BLaER1 treated with 17β-estradiol and CSF1 and Interleukin-3, amounts not matched to agents 10 nM and 100 nM (cell line): ENCODE results near the gene MGAT5.

Source experiments
- H3K27ac ChIP-seq, 11 experiments: shearing (Covaris generic); formaldehyde crosslinking; 2 replicates each; pipeline ENCODE4 v1.8.1; 2022
- H3K27me3 ChIP-seq, 11 experiments: shearing (Covaris generic); formaldehyde crosslinking; 2 replicates each; pipeline ENCODE4 v1.8.1; 2022
- H3K36me3 ChIP-seq, 11 experiments: shearing (Covaris generic); formaldehyde crosslinking; 2 replicates each; pipeline ENCODE4 v1.8.1; 2022
- H3K4me1 ChIP-seq, 10 experiments: shearing (Covaris generic); formaldehyde crosslinking; 2 replicates each; pipeline ENCODE4 v1.8.1; 2022
- H3K4me2 ChIP-seq, 11 experiments: shearing (Covaris generic); formaldehyde crosslinking; 2 replicates each; pipeline ENCODE4 v1.8.1; 2022
- H3K4me3 ChIP-seq, 10 experiments: shearing (Covaris generic); formaldehyde crosslinking; 2 replicates each; pipeline ENCODE4 v1.8.1; 2022
- H3K9ac ChIP-seq, 11 experiments: shearing (Covaris generic); formaldehyde crosslinking; 2 replicates each; pipeline ENCODE4 v1.8.1; 2022
- H3K9me3 ChIP-seq, 11 experiments: shearing (Covaris generic); formaldehyde crosslinking; replicated peaks in 1 of 11; 2 replicates each; pipeline ENCODE4 v1.8.1; 2022
- H4K20me1 ChIP-seq, 11 experiments: shearing (Covaris generic); formaldehyde crosslinking; 2 replicates each; pipeline ENCODE4 v1.8.1; 2022
- Cebpa-rat ChIP-seq, 11 experiments: shearing (Covaris generic); IDR thresholded peaks; 2 replicates each; pipeline ENCODE4 v1.8.1; 2022

Gene MGAT5

GRCh38 chr2:134397146-134397896, 143.4 kb downstream of the MGAT5 start:
- Histone ChIP-seq H3K4me1 (peaks cover 19 to 62% (median 45%) of the 10 kb centered on the region in 10 experiments), H3K27ac (no peak overlapping the region)

GRCh38 chr2:134398300-134398699, 144.4 kb downstream of the MGAT5 start:
- H3K4me2 ChIP-seq: no peak overlapping the region
- no peak overlapping the region for H3K27ac ChIP-seq
- peaks cover 0 to 36% (median 0%) of the 10 kb centered on the region in 11 experiments; a peak in 5 of 22 replicates for H4K20me1 ChIP-seq

More at GRCh38 chr2:134397146-134397896, 143.4 kb downstream of the MGAT5 start:
- Histone ChIP-seq H3K4me2 (no peak overlapping the region), H3K36me3 (peaks cover 31 to 96% (median 73%) of the 10 kb centered on the region in 11 experiments; a peak in 21 of 22 replicates), H3K27me3 (no peaks in the 10 kb centered on the region), H4K20me1 (peaks cover 0 to 42% (median 4%) of the 10 kb centered on the region in 11 experiments; a peak in 6 of 22 replicates), H3K9me3 (no peaks in the 10 kb centered on the region), H3K4me3 (no peak overlapping the region), H3K9ac (no peak overlapping the region)
- no peak for TF ChIP-seq Cebpa-rat (IDR thresholded peaks at IDR 0.05)

GRCh38 chr2:134399096-134399495, 145.2 kb downstream of the MGAT5 start:
- no peak overlapping the region for H3K9ac ChIP-seq
- no peaks in the 10 kb centered on the region for H3K27me3 ChIP-seq
- H3K4me2 ChIP-seq: peak overlapping the region in 7 of 11 experiments; percentile 3 to 82 (median 78); a peak in 9 of 22 replicates
- no peaks in the 10 kb centered on the region for H3K9me3 ChIP-seq
- H4K20me1 ChIP-seq: peaks cover 0 to 41% (median 0%) of the 10 kb centered on the region in 11 experiments; a peak in 5 of 22 replicates
- H3K4me3 ChIP-seq: no peak overlapping the region
- TF ChIP-seq Cebpa-rat (IDR thresholded peaks at IDR 0.05): no peak
- H3K4me1 ChIP-seq: peaks cover 19 to 64% (median 50%) of the 10 kb centered on the region in 10 experiments
- H3K36me3 ChIP-seq: peaks cover 34 to 96% (median 76%) of the 10 kb centered on the region in 11 experiments
- H3K27ac ChIP-seq: no peak overlapping the region

More at GRCh38 chr2:134398300-134398699, 144.4 kb downstream of the MGAT5 start:
- Histone ChIP-seq H3K36me3 (peaks cover 30 to 96% (median 76%) of the 10 kb centered on the region in 11 experiments), H3K4me3 (no peak overlapping the region), H3K9ac (no peak overlapping the region), H3K9me3 (no peaks in the 10 kb centered on the region), H3K4me1 (peaks cover 19 to 68% (median 50%) of the 10 kb centered on the region in 10 experiments), H3K27me3 (no peaks in the 10 kb centered on the region)
- no peak for TF ChIP-seq Cebpa-rat (IDR thresholded peaks at IDR 0.05)

GRCh38 chr2:134401081-134401497, 147.2 kb downstream of the MGAT5 start:
- Histone ChIP-seq H3K4me1 (peaks cover 19 to 76% (median 66%) of the 10 kb centered on the region in 10 experiments), H4K20me1 (peaks cover 0 to 49% (median 1%) of the 10 kb centered on the region in 11 experiments; a peak in 7 of 22 replicates), H3K9ac (peak overlapping the region in 1 of 11 experiments; percentile 16; a peak in 1 of 22 replicates), H3K27me3 (no peaks in the 10 kb centered on the region), H3K4me2 (peak overlapping the region; percentile 24 to 82 (median 76)), H3K36me3 (peaks cover 50 to 96% (median 81%) of the 10 kb centered on the region in 11 experiments), H3K9me3 (no peaks in the 10 kb centered on the region), H3K4me3 (no peak overlapping the region), H3K27ac (peak overlapping the region in 8 of 11 experiments; percentile 15 to 57 (median 42); a peak in 12 of 22 replicates)
- TF ChIP-seq Cebpa-rat (IDR thresholded peaks at IDR 0.05): no peak

- Histone ChIP-seq H3K9ac (0 out of 22 replicates have a peak overlapping the region, but pooled peaks of 1 of the 11 experiments have one; percentile 13), H3K4me2 (peak overlapping the region; percentile 24 to 82 (median 76); a peak in 21 of 22 replicates), H3K9me3 (no peaks in the 10 kb centered on the region), H4K20me1 (peaks cover 0 to 51% (median 8%) of the 10 kb centered on the region in 11 experiments; a peak in 7 of 22 replicates), H3K4me1 (peaks cover 19 to 83% (median 71%) of the 10 kb centered on the region in 10 experiments), H3K27me3 (no peaks in the 10 kb centered on the region), H3K36me3 (peaks cover 49 to 96% (median 81%) of the 10 kb centered on the region in 11 experiments), H3K27ac (peak overlapping the region in 7 of 11 experiments; percentile 15 to 57 (median 40); a peak in 9 of 22 replicates), H3K4me3 (no peak overlapping the region)
- TF ChIP-seq Cebpa-rat (IDR thresholded peaks at IDR 0.05): no peak
These were observed 147.9 kb downstream of the MGAT5 start for GRCh38 chr2:134401789-134402188.

GRCh38 chr2:134402410-134402809, 148.5 kb downstream of the MGAT5 start:
- H3K4me1 ChIP-seq: peaks cover 21 to 87% (median 73%) of the 10 kb centered on the region in 10 experiments
- H3K9me3 ChIP-seq: no peaks in the 10 kb centered on the region
- H3K9ac ChIP-seq: no peak overlapping the region
- H3K27ac ChIP-seq: peak overlapping the region in 6 of 11 experiments; percentile 5 to 57 (median 40); a peak in 6 of 22 replicates
- H3K36me3 ChIP-seq: peaks cover 47 to 93% (median 80%) of the 10 kb centered on the region in 11 experiments
- no peak for TF ChIP-seq Cebpa-rat (IDR thresholded peaks at IDR 0.05)
- H4K20me1 ChIP-seq: peaks cover 0 to 55% (median 8%) of the 10 kb centered on the region in 11 experiments; a peak in 8 of 22 replicates
- H3K4me3 ChIP-seq: no peak overlapping the region
- H3K4me2 ChIP-seq: peak overlapping the region in 9 of 11 experiments; percentile 63 to 82 (median 78); a peak in 18 of 22 replicates
- H3K27me3 ChIP-seq: no peaks in the 10 kb centered on the region

GRCh38 chr2:134405611-134406081, 151.8 kb downstream of the MGAT5 start:
- peak overlapping the region in 8 of 11 experiments; percentile 29 to 95 (median 92); a peak in 15 of 22 replicates for H3K4me2 ChIP-seq
- no peak for TF ChIP-seq Cebpa-rat (IDR thresholded peaks at IDR 0.05)
- H3K9me3 ChIP-seq: no peaks in the 10 kb centered on the region
- no peaks in the 10 kb centered on the region for H3K27me3 ChIP-seq
- H3K9ac ChIP-seq: no peak overlapping the region
- no peak overlapping the region for H3K4me3 ChIP-seq
- peaks cover 0 to 75% (median 5%) of the 10 kb centered on the region in 11 experiments; a peak in 8 of 22 replicates for H4K20me1 ChIP-seq
- H3K4me1 ChIP-seq: peaks cover 50 to 92% (median 82%) of the 10 kb centered on the region in 10 experiments
- peaks cover 34 to 72% (median 59%) of the 10 kb centered on the region in 11 experiments for H3K36me3 ChIP-seq
- H3K27ac ChIP-seq: peak overlapping the region in 1 of 11 experiments; percentile 22; a peak in 1 of 22 replicates

GRCh38 chr2:134406311-134406710, 152.4 kb downstream of the MGAT5 start:
- Histone ChIP-seq H3K27me3 (no peaks in the 10 kb centered on the region), H3K4me3 (no peak overlapping the region), H4K20me1 (peaks cover 0 to 75% (median 2%) of the 10 kb centered on the region in 11 experiments; a peak in 8 of 22 replicates), H3K9ac (no peak overlapping the region), H3K4me1 (peaks cover 50 to 92% (median 82%) of the 10 kb centered on the region in 10 experiments), H3K9me3 (no peaks in the 10 kb centered on the region), H3K36me3 (peaks cover 34 to 65% (median 58%) of the 10 kb centered on the region in 11 experiments), H3K4me2 (peak overlapping the region in 9 of 11 experiments; percentile 8 to 95 (median 91); a peak in 15 of 22 replicates), H3K27ac (peak overlapping the region in 2 of 11 experiments; percentile 80 to 85; a peak in 3 of 22 replicates)
- TF ChIP-seq Cebpa-rat (IDR thresholded peaks at IDR 0.05): no peak
